HG03378 (cell line): Measurements from ENCODE around the gene PRPF40A.

Source experiments
- ATAC-seq: cut with Tn5 transposase; IDR thresholded peaks from one replicate; pipeline ENCODE4 v1.9.1; 2021; ENCODE audit warnings: mild to moderate bottlenecking, moderate library complexity; ENCODE audit not compliant: unreplicated experiment

The PRPF40A gene

DNA sequence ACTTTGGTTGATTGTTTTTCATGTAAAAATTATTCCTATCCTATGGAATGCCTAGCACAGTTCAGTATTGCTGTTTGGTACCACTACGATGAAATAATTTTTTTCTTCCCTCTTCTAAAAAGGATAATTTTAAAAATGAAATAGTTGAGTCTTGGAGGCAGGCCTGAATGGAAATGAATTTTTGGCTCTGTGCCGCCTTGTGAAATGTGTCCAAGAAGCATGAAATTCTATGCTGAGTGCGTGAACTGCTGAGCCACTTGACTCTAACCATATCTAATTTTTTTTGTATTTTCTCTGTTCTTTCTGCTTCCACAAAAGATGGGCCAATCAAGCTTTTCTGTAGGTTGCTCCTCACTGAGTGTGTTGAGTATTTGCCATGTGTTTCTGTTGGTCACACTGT lies 95.0 kb downstream of the PRPF40A start:
- ATAC-seq = no peak

DNA sequence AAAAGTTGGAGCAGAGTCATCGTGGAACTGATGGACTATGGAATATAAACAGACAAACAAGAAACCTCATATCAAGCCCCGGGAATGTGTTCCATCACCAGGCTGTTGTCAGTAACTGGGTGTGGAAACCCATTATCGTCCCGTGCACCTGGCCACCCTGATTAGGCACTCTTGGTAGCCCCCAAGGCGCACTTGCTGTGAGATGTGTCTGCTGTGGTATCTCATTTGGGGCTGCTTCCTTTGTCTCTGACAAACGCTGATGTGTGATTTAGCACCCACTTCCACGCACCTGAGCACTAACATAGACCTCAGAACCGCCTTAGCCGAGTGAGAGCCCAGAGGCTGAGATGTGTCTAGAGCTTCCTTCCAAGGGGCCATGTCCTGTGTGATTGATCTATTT lies 96.3 kb downstream of the PRPF40A start:
- no peak for ATAC-seq

DNA sequence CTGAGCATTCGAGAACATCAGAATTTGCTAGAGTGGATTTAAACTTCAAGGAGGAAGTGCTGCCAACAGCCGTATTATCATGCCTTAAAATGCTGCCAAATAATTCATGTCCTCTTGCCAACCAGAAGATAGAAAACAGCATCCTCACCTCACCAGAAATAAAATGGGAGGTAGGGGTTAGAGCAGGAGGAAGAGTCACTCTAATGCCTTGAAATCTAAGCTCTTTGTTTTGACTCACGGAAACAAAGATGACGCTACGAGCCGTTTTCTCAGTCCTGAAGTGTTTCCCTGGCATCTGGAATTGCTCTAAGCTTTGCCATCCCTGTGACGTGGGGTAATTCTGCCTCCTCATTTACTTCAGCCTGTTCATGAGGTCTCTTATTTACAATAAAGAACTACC lies 97.1 kb downstream of the PRPF40A start:
- no peak for ATAC-seq

DNA sequence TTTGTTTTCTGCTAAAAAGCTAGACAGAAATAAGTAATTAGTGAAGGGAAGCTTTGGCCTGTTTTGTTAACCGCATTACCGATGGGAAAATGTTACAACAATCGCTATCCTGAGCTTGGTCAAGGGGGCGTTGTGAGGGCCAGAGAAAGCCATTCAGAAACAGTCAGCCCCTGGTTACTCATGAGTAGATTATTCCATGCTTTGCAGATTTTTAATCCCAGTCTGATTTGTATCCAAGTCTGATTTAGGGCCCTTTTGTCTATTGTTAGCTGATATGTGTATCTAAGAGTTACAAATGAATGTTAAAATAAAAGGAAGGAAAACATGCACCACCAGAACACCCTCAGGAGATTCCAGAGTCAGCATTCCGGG lies 99.1 kb downstream of the PRPF40A start:
- no peak for ATAC-seq

DNA sequence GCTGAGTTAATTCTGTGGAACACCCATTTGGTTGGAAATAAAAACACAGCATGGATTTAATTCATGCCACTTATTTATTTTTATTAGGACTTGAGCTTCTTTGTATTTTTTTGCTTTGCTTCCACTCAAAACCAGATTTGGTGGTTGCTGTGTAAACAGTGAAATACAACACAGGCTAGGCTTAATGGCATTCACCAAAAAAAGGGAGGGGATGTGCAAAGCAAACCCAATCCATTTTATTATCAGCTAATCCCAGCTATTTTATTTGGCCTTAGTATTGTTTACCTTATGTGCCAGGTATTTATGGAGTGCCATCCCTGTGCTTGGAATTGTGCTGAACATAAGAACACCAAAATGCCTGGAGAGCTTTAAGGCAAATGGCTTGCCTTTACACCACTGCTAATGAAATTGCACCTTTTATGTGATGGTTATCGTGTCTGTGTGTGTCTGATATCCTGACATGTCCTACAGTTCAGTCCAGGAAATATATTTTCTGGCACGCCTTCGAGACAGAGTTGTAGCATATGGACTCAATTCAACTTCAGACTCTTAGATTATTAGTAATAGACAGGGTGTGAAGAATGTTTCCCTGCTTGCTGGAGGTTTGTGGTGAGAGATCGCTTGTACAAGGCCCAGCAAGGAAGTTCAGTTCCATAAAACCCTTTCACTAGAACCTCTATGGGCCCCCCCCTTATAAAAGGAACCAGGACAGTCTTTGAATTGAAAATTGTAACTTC lies 99.6 kb downstream of the PRPF40A start:
- no peak for ATAC-seq

DNA sequence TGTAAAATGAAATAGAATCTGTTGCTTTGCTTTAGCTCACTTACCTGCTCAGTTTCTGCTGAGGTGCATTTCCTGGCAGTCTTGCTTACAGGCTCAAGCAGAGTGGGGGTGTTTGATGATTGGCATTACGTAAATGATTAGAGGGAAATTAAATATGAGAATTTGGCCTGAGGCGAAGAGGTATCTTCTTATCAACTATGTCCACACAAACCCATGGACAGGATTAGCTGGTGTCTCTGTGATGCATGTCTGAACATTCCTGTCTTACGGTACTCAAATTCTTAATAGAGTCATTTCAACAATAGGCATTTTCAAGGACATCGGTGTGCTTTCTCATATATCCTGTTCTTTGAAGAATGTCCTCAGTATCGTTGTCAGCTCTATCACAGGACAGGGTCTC lies 102.1 kb downstream of the PRPF40A start:
- ATAC-seq = no peak

DNA sequence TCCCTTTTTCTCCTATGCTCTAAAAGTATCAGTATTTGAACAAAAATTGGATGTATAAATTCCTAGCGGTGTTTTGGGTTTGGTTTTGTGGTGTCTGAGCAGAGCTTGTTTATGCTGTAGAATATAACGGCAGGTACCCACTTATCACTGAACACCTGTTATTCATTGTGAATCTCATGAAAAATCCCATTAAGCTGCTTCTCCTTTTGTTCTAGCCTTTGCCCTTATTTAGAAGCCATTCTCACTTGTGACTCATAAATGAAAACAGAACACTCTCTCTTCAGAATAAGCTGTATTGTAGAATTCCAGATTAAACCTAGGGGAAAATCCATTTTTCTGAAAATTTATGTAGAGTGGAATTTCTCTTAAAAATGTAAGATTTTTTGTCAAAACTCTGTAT lies 104.0 kb downstream of the PRPF40A start:
- ATAC-seq = no peak

DNA sequence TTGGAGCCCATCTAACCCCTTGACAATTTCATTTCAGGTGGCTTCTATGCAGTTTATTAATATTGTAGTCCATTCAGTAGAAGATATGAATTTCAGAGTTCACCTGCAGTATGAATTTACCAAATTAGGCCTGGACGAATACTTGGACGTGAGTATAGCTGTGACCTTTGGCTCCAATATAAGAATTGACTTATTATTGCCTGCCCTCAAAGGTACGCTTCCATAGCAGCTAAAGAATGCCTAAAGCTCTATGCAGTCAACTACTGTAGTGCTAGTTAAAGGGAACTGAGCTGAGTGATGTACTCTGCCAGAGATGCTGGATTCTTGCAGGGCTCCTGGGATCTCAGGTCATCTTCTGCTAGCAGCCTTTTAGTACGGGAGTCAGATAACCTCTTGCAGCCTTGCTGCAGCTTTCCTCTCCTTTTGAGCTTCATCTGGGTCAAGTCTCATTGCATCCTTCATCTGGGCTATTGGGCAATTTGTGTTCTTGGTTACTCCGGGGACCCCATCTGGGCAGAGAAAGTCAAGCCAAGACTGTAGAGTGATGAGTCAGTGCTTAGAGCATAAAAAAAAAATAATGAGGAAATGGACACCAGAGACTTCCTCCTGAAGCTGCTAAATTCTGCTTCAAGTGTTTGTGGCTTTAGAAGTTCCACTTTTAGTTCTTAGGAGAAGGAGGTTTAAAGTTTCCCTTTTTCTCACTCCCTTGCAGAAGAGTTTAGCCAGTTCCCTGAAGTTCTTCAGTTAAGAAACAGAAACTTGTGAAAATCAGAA lies 105.6 kb downstream of the PRPF40A start:
- peak; percentile 92 for ATAC-seq

DNA sequence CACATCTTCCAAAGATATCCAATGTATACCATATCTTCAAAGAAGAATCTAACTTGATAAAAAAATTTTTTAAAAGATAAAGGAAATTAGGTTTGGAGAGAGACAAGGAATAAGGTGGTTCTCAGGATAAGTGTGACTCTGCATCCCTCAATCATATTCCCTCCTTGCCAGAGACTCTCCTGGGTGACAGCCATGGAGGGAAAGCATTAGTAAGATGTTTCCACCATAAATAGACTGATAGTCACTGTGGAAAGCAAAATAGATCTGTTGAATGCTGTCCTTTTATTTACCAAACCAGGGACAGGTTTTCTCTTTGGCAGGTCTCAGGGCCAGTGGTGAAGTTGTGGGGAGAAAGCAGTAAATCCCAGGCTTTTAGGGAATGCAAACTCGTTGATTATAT lies 107.6 kb downstream of the PRPF40A start:
- no peak for ATAC-seq

DNA sequence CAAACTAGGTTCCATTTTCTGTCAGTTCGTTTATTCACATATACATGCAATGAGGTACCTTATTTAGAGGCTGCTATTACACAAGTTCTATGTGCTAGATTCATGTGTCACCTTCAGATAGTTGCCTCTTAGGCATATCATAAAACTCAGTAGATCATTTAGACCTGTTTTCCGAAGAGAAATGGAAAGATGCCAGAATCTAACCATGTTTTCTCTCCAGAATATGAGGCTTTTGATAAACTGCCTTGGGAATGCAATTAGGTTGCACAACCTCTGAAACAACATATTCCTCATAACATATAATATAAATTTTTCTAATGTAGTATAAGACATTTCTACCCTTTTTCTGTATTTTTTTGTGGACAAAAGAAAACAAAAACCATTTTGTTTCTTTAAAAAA lies 108.1 kb downstream of the PRPF40A start:
- ATAC-seq = no peak

DNA sequence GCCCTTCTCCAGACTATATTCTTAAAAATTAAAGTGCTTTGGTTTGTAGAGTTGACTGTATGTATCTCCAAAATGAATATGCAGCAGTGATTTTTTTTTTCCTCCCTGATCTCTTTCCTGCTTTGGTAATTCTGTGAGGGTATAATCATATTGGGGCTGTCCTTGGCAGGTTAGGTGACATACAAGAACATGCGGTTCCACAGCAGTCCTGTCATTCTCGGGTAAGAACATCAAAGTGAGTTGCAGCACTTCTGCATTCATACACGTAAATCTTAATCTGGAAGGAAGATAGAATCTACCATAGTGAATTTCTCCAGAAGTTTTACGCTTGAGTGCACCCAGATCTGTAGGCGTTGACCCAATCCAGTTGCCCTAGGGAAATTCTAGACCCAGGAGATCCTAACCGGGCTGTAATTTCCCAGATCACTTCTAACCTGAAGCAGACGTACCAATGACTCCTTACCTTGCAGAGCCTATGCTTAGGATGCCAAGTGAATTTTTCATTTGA lies 109.4 kb downstream of the PRPF40A start:
- no peak for ATAC-seq

DNA sequence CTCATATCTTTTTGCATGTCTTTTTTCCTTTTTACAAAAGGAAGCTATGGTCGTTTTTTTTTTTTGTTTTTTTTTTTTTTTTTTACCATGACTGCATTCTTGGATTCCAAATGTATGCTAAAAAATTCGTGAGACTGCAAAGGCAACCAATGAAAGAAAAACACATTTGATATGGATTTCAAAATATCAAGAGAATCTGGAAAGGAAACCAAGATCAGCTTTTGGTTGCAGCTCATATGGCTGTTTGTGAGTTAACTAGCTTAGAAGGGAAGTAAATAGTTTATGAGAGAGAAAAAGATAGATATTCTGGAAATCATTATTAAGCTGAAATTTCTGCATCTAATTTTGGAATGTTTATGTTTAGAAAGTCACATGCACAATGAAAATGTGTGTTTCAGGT lies 110.3 kb downstream of the PRPF40A start:
- ATAC-seq = no peak

DNA sequence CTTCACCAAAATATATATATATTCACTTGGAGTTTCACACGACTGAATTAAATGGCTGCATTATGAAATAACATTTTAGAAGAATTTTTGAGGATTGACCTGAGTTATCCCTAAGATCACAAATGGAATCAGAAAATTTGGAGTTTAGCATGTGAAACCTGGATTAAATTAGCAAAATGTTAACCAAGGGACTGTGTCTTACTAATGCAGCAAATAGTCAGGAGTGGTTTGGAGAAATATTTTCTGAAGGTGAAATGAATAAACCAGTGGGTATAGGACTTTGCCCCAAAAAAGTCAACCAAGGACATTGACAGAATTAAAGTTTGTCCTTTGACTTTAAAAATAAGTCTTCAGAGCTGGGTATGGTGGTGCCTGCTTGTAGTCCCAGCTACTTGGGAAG lies 111.2 kb downstream of the PRPF40A start:
- ATAC-seq = no peak

DNA sequence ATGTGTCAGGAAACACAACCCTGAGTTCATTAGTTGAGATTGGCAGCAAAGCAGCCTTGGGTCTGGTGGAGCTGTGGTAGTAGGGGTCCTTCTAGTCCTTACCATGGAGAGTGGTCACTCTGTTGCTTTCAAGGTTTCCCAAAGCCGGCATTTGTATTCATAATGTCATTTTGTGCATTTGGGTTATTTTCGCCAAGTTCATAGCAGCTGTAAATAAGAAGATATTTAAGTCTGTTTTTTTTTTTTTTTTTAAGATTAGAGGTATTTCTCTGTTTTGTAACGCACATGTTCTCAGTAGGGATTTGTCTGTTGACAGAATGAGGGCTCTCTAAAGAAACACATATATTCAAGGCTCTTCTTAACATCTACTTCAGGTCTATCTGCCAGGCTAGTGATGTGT lies 114.1 kb downstream of the PRPF40A start:
- no peak for ATAC-seq

DNA sequence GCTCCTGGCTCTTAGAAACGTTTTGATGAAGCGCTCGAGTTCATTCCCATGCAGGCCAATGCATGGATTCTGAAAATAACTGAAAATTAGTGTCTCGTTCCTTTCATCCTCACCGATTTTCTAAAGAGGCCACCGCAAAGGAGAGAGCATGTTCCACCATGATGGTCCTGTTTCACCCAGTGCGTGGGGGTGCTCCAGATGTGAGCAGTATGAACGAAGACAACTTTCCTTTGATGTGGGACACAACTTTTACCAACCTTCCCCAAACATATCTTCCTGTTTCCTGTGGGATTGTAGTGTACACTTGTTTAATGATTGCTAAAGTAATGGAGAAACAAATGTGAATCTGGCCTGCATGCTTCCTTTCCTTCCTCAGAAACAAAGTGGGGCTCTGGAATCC lies 114.5 kb downstream of the PRPF40A start:
- ATAC-seq = no peak
